DOHH2 (cell line): ENCODE measurements around the gene OR7D4.

Experiments used
- H3F3A ChIP-seq: fragments of 200-600 bp; sonication (generic), shearing (Covaris generic); 2 replicates; pipeline ENCODE4 v1.6.0; 2016; ENCODE audit warnings: antibody characterized with exemption, mild to moderate bottlenecking; ENCODE audit not compliant: control insufficient read depth, insufficient read depth
- H3K27ac ChIP-seq: fragments of 200-600 bp; sonication (generic); 2 replicates; pipeline ENCODE4 v1.5.1; 2014; ENCODE audit warnings: low read depth, mild to moderate bottlenecking, low read length, moderate library complexity
- H3K27me3 ChIP-seq: fragments of 200-600 bp; sonication (generic); 2 replicates; pipeline ENCODE4 v1.6.1; 2014; ENCODE audit warnings: mild to moderate bottlenecking, low read length, mixed read lengths; ENCODE audit not compliant: control insufficient read depth
- H3K36me3 ChIP-seq: fragments of 200-600 bp; sonication (generic); 2 replicates; pipeline ENCODE4 v1.6.1; 2014; ENCODE audit warnings: mild to moderate bottlenecking, low read length, moderate library complexity, mixed read lengths; ENCODE audit not compliant: control insufficient read depth
- H3K4me1 ChIP-seq: fragments of 200-600 bp; sonication (generic); 2 replicates; pipeline ENCODE4 v1.6.1; 2014; ENCODE audit warnings: mild to moderate bottlenecking, low read length, mixed read lengths; ENCODE audit not compliant: control insufficient read depth
- H3K4me2 ChIP-seq: fragments of 200-600 bp; sonication (generic); 2 replicates; pipeline ENCODE4 v1.6.0; 2014; ENCODE audit warnings: mild to moderate bottlenecking, low read length, moderate library complexity
- H3K4me3 ChIP-seq: fragments of 200-600 bp; sonication (generic); 2 replicates; pipeline ENCODE4 v1.5.1; 2014; ENCODE audit warnings: mild to moderate bottlenecking, low read length, mixed read lengths
- H3K79me2 ChIP-seq: fragments of 200-600 bp; sonication (generic); 2 replicates; pipeline ENCODE4 v1.6.1; 2014; ENCODE audit warnings: mild to moderate bottlenecking, low read length, mixed read lengths; ENCODE audit not compliant: control insufficient read depth
- H3K9me2 ChIP-seq: fragments of 200-600 bp; sonication (generic); replicated peaks from 2 replicates; pipeline ENCODE4 v1.6.1; 2014; ENCODE audit warnings: mild to moderate bottlenecking, low read length, mixed read lengths; ENCODE audit not compliant: control insufficient read depth
- H3K9me3 ChIP-seq: fragments of 200-600 bp; sonication (generic); 2 replicates; pipeline ENCODE4 v1.6.1; 2014; ENCODE audit warnings: antibody characterized with exemption, low read length, mixed read lengths; ENCODE audit not compliant: control insufficient read depth, insufficient read depth
- H4K20me1 ChIP-seq: fragments of 200-600 bp; sonication (generic); 2 replicates; pipeline ENCODE4 v1.6.0; 2014; ENCODE audit warnings: low read depth, mild to moderate bottlenecking, antibody characterized with exemption, low read length, moderate library complexity; ENCODE audit not compliant: control insufficient read depth, insufficient read depth
- CTCF ChIP-seq: fragments of 200-600 bp; sonication (generic); IDR thresholded peaks from one replicate; pipeline ENCODE4 v1.5.1; 2014; ENCODE audit warnings: antibody characterized with exemption, mild to moderate bottlenecking, low read depth, low read length; ENCODE audit not compliant: poor library complexity, severe bottlenecking
- EZH2phosphoT487 ChIP-seq: fragments of 200-600 bp; sonication (generic); IDR thresholded peaks from 2 replicates; pipeline ENCODE4 v1.6.1; 2017; ENCODE audit warnings: borderline replicate concordance, mild to moderate bottlenecking, antibody characterized with exemption, low read length, moderate library complexity, mixed read lengths

OR7D4 gene

GRCh38 chr19:9171393-9171991 lies 47.9 kb downstream of the OR7D4 start:
- H4K20me1 ChIP-seq: no peaks in the 10 kb centered on the region
- no peaks in the 10 kb centered on the region for H3K27me3 ChIP-seq
- no peaks in the 10 kb centered on the region for H3K9me3 ChIP-seq
- no peak overlapping the region for H3K27ac ChIP-seq
- H3K4me2 ChIP-seq: no peak overlapping the region
- H3K79me2 ChIP-seq: no peaks in the 10 kb centered on the region
- no peak overlapping the region for H3K4me3 ChIP-seq
- H3K36me3 ChIP-seq: peaks cover 7% of the 10 kb centered on the region; the same call in 1 of the 2 replicates
- H3F3A ChIP-seq: no peaks in the 10 kb centered on the region
- no peaks in the 10 kb centered on the region for H3K4me1 ChIP-seq
- H3K9me2 ChIP-seq: no peaks in the 10 kb centered on the region
- TF ChIP-seq CTCF: no peak
- no peak for TF ChIP-seq EZH2phosphoT487

GRCh38 chr19:9166846-9167245 lies 52.5 kb downstream of the OR7D4 start:
- no peak for TF ChIP-seq EZH2phosphoT487
- TF ChIP-seq CTCF: no peak
- Histone ChIP-seq H3F3A (no peaks in the 10 kb centered on the region), H3K36me3 (peaks cover 37% of the 10 kb centered on the region), H3K27me3 (no peaks in the 10 kb centered on the region), H3K79me2 (no peaks in the 10 kb centered on the region), H3K4me1 (no peaks in the 10 kb centered on the region), H4K20me1 (no peaks in the 10 kb centered on the region; the same call in 1 of the 2 replicates), H3K4me3 (no peak overlapping the region), H3K9me3 (no peaks in the 10 kb centered on the region), H3K27ac (no peak overlapping the region), H3K9me2 (no peaks in the 10 kb centered on the region), H3K4me2 (no peak overlapping the region)

- no peaks in the 10 kb centered on the region for H3K79me2 ChIP-seq
- no peaks in the 10 kb centered on the region for H3K27me3 ChIP-seq
- H4K20me1 ChIP-seq: no peaks in the 10 kb centered on the region; the same call in 1 of the 2 replicates
- H3K36me3 ChIP-seq: peaks cover 53% of the 10 kb centered on the region
- no peaks in the 10 kb centered on the region for H3K9me3 ChIP-seq
- H3F3A ChIP-seq: no peaks in the 10 kb centered on the region
- no peaks in the 10 kb centered on the region for H3K9me2 ChIP-seq
- no peak overlapping the region for H3K27ac ChIP-seq
- no peak overlapping the region for H3K4me3 ChIP-seq
- no peak overlapping the region for H3K4me2 ChIP-seq
- no peaks in the 10 kb centered on the region for H3K4me1 ChIP-seq
- TF ChIP-seq EZH2phosphoT487: no peak
- TF ChIP-seq CTCF: no peak
These were observed 54.1 kb downstream of the OR7D4 start for GRCh38 chr19:9165261-9165660.
